A673 (cell line): Measurements from ENCODE around the gene TAPBPL.
"Not testable (repeated sequence)": the region's sequence is repeated elsewhere in the genome, so short reads cannot be mapped to it uniquely, and the experiment has no call there.

Experiments
- CTCF ChIP-seq: fragments of 300-800, 200-600 bp; sonication (generic); conservative IDR thresholded peaks from 2 replicates; pipeline ENCODE4 v1.5.1; 2017; ENCODE audit warnings: low read depth, mild to moderate bottlenecking, antibody characterized with exemption, low read length, moderate library complexity, mixed read lengths
- EZH2 ChIP-seq: fragments of 200-600 bp; sonication (generic); IDR thresholded peaks from 2 replicates; pipeline ENCODE4 v1.6.1; 2017; ENCODE audit warnings: borderline replicate concordance, low read depth, mild to moderate bottlenecking, mixed read lengths, antibody characterized with exemption, low read length; ENCODE audit not compliant: poor library complexity, severe bottlenecking

- TF ChIP-seq CTCF, EZH2: not testable (repeated sequence)
Measured at GRCh38 chr12:6477601-6478377, 25.9 kb downstream of the TAPBPL start.
